Stimulated activated naive CD4-positive, alpha-beta T cell treated with Interleukin-2 at 50 U/mL for 16 hours (primary cell): ENCODE results near the gene CADM3.

Experiments
- DNase-seq: peaks from one replicate; lab custom pipeline; 2025; lab: John Stamatoyannopoulos, UW

CADM3 gene

GRCh38 chr1:159171254-159171687 is at the start of gene CADM3:
CADM3 (plus strand) TSS chr1:159171615; CDS start chr1:159171766, 151 bp downstream.
- DNase-seq: no peak

GRCh38 chr1:159122005-159122621 is 49.3 kb upstream of the CADM3 start:
- no peak for DNase-seq

GRCh38 chr1:159123587-159123986 is 47.8 kb upstream of the CADM3 start:
- DNase-seq: no peak

- peak; percentile 63 for DNase-seq
Observed at GRCh38 chr1:159132271-159132881, 39.0 kb upstream of the CADM3 start.

- DNase-seq: no peak
Observed at GRCh38 chr1:159140474-159140873, 30.9 kb upstream of the CADM3 start.

GRCh38 chr1:159141584-159142390 is 29.6 kb upstream of the CADM3 start:
- DNase-seq: no peak

GRCh38 chr1:159142391-159142663 is 29.1 kb upstream of the CADM3 start:
- DNase-seq: no peak

- DNase-seq: no peak
Observed at GRCh38 chr1:159142726-159143510, 28.5 kb upstream of the CADM3 start.

GRCh38 chr1:159144571-159144970 is 26.8 kb upstream of the CADM3 start:
- no peak for DNase-seq

GRCh38 chr1:159146980-159147379 is 24.4 kb upstream of the CADM3 start:
- no peak for DNase-seq

GRCh38 chr1:159152031-159152430 is 19.4 kb upstream of the CADM3 start:
- no peak for DNase-seq

GRCh38 chr1:159161001-159161718 is 10.3 kb upstream of the CADM3 start:
- peak; percentile 51 for DNase-seq

- no peak for DNase-seq
Observed at GRCh38 chr1:159161719-159162026, 9.7 kb upstream of the CADM3 start.

GRCh38 chr1:159162516-159163265 is 8.7 kb upstream of the CADM3 start:
- no peak for DNase-seq

- no peak for DNase-seq
Observed at GRCh38 chr1:159163614-159164228, 7.7 kb upstream of the CADM3 start.

GRCh38 chr1:159168043-159168442 is 3.4 kb upstream of the CADM3 start:
- no peak for DNase-seq

GRCh38 chr1:159170639-159171038 is 776 bp upstream of the CADM3 start:
- no peak for DNase-seq

GRCh38 chr1:159171688-159172501 is 480 bp downstream of the CADM3 start:
- DNase-seq: no peak

GRCh38 chr1:159172614-159173291 is 1.3 kb downstream of the CADM3 start:
- no peak for DNase-seq
